Stromal cell of bone marrow (primary cell): ENCODE results near the gene ADRA2A.

ENCODE experiments used
- DNase-seq: peaks from one replicate; pipeline ENCODE4 v3.0.0-alpha.2; 2012; ENCODE audit warnings: low read depth

Gene ADRA2A

DNA sequence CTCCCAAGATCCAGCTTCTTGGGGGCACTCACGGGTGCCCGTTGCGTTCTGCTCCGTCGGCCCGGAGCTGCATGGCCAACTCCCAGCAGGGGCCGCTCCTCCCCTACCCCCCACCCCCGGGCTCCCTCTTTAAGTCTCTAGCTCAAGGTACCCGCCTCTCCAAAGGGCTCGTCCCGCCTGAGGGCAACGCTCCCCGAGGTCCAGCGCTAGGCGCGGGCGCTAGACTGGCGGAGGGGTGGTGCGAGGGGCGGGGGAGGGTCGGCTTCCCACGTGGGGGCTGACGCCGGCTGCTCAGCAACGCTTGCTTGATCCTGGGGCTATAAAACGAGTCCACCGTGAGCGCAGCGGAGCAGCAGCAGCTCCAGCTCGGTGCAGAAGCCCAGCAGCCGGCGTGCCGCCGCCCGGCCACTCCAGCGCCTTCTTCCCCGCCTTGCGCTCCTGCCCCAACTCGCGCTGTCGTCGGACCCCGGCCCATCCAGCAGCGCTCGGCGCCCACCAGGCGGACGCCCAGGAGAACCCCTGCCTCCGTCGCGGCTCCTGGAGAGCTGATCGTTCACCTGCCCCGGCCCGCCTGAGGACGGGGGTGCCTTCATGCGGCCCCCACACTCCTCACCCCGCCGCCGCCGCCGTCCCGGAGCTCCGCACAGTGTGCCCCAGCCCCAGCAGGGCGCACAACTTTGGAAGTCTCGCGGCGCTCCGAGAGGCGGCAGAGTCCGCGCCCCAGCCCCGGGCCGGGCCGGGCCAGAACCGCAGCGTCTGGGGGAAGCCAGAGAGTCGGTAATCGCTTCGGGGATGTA is at the start of gene ADRA2A:
ADRA2A (plus strand) TSS at position 348 of the 797 bp plus-strand sequence. CDS start 968 bp downstream, outside the sequence.
- no peak for DNase-seq

DNA sequence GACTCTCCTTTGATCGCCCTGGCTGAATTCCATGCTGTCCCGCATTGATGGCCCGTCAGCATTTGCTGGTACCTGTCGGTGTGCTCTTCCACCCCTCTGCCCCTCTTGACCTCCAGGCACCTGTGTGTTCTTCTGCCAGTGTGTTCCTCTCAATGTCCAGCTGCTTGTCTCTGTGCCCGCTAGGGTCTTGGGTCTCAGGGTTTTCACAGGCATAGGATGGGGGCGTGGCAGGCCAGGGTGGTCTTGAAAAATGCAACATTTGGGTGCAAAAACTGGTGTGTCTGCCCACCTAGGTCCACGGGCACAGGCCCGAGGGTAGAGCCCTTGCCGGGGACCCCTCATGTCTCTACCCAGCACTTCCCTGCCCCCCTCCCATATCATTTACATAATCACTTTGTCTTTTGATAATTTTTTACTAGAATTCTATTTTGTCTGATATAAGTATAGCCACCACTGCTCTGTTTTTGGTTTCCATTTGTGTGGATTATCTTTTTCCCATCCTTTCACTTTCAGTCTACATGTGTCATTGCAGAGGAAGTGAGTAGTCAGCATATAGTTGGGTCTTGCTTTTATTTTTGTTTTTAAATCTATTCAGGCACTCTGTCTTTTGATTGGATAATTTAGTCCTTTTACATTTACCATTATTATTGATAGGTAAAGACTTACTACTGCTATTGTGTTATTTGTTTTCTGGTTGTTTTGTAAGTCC is 46.6 kb upstream of the ADRA2A start:
- no peak for DNase-seq

DNA sequence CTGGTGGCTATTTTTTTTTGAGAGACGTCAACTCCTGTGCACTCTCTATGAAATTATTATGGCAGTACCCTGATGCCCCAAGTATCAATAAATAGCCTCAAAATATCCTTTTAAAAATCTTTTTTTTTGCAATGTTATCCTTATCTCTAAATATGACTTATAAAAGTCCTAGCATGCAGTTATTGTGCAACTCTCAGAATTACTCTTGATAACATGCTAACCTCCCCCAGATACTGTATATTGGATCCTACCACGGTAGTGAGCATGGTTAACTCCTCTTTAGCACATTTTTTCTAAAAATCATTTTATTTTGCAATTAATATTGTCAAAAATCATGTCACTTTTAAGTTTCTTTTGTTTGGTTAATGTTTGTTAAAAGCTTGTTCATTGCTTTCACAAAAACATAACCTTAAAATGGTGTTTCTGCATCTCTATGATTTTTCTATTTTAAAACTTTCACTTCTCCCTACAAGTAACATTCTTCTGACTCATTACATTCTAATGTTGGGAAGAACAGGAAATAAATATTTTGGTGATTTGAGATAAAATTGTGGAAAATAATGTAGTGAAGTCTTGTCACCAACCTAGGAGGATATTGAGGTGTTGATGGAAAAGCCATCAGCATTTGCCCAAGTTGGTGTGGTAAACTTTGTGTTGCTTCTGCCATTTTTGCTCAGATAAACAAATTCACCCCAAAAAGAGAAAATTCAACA is 42.1 kb upstream of the ADRA2A start:
- DNase-seq: no peak

DNA sequence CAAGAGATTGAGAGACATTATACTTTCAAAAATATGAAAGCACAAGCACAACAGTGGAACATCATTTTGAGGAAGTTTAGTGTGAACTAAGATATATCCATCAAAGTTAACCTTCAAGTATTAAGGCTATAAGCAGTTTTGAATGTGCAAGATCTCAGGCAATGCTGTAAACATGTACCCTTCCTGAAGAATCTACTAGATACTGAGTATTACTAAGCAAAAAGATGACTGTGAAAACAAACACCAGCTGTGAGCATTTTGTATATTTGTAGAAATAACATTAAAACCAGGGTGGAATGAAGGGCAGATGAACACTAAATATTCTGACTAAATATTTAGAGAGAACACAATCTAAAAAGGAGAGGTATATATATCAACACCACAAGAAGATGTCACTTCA is 41.3 kb upstream of the ADRA2A start:
- no peak for DNase-seq

DNA sequence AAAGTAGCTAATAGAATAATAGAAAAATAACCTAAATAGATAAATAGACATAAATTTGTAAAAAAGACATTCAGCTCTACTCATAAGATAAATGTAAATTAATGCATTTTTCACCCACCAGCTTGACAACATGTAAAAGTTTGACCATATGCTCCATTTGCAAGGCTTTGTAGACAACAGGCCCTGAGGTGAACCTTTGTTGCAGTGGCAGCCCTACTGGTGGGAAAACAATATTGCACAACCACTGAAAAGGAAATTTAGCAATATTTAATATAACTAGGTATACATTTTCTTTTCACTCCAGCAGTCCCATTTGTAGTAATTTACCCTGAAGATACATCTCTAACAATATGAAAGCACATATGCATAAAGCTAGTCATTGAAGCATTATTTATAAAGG is 39.0 kb upstream of the ADRA2A start:
- no peak for DNase-seq

DNA sequence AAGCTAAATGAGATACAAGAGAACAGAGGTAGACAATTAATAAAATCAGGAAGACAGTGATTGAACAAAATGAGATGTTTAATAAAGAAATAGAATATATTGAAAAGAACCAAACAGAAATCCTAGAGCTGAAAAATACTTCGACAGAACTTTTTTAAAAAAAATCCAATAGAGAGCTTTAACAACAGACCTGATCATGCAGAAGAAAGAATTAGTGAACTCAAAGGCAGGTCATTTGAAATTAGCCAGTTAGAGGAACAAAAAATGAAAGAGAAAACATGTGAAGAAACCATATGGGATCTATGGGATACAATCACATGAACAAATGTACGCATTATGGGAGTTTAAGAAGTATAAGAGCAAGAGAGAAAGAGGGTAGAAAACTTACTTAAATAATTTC is 37.3 kb upstream of the ADRA2A start:
- DNase-seq: no peak

DNA sequence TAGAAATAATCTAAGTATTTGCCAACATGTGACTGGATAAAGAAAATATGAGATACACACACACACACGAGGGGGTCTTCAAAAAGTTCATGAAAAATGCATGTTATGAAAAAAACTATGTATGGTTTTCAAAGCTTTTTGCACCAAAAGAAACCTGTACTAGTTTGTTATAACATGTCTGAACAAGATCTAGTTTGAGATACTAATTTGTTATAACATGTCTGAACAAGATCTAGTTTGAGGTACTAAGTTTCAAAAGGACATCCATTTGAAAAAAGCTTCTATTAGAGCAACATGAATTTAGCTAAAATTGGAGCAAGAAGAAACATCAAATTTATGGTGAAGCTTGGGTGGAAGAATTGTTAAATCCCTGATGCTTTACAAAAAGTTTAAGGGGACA is 19.8 kb upstream of the ADRA2A start:
- DNase-seq: no peak

DNA sequence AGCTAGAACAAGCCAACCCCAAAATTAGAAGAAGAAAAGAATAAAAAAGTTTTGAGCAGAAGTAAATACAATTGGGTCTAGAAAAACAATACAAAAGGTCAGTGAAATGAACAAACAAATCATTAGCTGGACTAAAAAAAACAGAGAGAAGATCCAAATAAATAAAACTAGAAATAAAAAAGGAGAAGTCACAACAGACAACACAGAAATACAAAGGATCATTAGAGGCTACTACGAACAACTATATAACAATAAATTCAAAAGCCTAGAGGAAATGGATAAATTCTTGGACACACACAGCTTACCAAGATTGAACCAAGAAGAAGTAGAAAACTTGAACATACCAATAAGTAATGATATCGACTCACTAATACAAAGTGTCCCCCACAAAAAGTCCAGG is 13.4 kb upstream of the ADRA2A start:
- no peak for DNase-seq

DNA sequence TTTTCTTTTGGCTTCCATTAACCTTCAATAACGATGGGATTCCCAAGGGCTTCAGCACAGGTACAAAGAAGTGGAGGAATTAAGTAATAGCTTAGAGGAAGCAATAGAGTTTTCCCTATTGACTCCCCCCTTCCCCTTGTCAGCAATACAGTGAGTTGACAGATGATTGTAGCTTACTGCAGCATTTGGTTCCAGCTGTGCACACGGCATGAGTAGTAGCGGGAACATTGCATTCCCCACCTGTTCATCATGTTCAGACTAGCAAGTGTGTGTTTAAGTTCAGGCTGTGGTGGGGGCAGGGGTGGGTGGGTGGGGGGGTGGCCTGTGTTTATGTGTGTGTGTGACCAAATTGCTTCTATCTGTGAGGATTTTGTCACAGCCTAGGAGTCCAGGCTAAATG is 4.6 kb upstream of the ADRA2A start:
- DNase-seq: no peak

DNA sequence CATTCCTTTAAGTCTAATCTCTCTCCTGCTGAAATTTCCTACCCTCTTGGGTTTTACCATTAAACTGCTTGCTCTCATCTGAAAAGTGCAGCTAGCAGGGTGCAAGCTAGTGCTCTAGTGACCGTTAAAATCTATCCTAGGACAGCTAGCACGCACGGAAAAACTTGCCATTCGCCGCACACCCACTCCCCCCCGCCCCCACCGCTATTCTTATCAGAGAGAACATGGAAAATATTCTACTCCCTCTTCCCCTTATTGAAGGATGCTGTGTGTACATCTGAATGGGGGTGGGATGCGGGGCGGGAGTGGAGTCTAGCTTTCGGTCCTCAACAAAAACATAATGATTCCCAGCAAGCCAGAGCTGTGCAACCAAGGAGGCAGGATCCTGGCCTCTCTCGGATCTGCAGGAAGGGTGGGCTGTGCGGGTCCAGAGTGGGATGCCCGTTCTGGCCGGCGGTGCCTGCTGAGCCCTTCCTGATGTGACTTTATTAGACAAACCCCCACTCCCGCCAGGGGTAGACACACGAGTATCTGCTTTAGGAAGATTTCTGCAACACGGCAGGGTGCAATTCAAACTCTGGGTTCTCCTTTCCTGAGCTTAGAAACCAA is 1.1 kb upstream of the ADRA2A start:
- no peak for DNase-seq

DNA sequence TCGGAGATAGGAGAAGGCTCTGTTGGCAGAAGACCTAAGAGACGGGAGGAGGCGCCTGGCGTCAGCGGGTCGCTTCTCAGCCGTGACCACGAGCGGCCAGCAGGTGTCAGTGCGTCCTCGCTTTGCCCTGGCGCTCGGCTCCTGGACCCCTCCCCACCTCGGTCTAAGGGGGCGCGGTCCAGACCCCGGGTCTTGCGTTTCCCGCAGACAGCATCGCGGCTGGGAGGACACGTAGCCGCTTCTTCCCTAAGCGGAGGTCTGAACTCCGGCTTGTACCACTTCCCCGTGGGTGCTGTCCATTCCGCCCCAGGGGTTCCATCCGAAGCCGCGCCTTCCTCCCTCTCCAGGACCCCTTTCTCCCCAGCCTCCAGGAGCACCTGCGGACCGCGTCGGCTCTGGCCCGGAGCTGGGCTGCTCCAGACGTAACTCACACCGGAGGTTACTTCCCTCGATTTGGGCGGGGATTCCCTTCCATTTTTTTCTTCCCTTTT is 593 bp upstream of the ADRA2A start:
- no peak for DNase-seq

DNA sequence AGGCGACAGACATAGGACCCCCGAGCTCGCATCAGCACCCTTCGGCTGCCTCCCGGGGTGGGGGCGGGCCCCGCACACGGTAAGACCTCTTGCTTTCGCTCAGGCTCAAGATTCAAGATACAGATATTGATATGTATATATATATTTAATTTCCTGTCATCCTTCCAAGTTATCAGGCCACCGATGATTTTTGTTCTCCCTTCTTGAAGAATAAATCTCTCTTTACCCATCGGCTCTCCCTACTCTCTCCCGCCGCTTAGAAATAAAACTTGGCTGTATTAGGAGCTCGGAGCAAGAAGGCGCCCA is 603 bp downstream of the ADRA2A start:
- DNase-seq: no peak

DNA sequence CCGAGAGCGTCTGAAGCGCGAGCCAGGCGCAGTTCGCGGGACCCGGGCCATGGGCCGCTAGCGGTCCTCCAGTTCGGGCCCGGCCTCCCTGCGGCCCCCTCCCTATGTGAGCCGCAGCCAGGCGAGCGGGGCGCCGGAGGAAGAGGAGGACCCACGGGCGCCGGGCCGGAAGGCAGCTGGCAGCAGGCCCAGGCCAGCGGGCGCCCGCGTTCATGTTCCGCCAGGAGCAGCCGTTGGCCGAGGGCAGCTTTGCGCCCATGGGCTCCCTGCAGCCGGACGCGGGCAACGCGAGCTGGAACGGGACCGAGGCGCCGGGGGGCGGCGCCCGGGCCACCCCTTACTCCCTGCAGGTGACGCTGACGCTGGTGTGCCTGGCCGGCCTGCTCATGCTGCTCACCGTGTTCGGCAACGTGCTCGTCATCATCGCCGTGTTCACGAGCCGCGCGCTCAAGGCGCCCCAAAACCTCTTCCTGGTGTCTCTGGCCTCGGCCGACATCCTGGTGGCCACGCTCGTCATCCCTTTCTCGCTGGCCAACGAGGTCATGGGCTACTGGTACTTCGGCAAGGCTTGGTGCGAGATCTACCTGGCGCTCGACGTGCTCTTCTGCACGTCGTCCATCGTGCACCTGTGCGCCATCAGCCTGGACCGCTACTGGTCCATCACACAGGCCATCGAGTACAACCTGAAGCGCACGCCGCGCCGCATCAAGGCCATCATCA is 1.1 kb downstream of the ADRA2A start:
- DNase-seq: no peak

DNA sequence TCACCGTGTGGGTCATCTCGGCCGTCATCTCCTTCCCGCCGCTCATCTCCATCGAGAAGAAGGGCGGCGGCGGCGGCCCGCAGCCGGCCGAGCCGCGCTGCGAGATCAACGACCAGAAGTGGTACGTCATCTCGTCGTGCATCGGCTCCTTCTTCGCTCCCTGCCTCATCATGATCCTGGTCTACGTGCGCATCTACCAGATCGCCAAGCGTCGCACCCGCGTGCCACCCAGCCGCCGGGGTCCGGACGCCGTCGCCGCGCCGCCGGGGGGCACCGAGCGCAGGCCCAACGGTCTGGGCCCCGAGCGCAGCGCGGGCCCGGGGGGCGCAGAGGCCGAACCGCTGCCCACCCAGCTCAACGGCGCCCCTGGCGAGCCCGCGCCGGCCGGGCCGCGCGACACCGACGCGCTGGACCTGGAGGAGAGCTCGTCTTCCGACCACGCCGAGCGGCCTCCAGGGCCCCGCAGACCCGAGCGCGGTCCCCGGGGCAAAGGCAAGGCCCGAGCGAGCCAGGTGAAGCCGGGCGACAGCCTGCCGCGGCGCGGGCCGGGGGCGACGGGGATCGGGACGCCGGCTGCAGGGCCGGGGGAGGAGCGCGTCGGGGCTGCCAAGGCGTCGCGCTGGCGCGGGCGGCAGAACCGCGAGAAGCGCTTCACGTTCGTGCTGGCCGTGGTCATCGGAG is 1.8 kb downstream of the ADRA2A start:
- DNase-seq: no peak

DNA sequence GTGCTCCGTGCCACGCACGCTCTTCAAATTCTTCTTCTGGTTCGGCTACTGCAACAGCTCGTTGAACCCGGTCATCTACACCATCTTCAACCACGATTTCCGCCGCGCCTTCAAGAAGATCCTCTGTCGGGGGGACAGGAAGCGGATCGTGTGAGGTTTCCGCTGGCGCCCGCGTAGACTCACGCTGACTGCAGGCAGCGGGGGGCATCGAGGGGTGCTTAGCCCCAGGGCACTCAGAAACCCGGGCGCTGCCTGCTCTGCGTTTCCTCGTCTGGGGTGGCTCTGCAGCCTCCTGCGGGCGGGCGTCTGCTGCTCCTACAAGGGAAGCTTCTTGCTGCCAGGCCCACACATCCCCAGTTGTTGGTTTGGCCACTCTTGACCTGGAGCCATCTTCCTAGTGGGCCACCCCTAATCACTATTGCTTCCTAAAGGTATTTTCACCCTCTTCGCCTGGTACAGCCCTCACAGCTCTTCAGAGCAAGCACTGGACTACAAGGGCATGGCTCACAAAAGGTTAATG is 2.5 kb downstream of the ADRA2A start:
- no peak for DNase-seq

DNA sequence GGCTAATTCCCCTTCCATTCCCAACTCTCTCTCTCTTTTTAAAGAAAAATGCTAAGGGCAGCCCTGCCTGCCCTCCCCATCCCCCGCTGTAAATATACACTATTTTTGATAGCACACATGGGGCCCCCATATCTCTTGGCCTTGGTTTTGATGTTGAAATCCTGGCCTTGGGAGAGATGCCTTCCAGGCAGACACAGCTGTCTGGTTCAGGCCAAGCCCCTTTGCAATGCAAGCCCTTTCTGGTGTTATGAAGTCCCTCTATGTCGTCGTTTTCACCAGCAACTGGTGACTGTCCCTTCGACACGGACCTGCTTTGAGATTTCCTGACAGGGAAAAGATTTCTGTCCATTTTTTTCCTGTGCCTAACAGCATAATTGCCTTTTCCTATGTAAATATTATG is 3.0 kb downstream of the ADRA2A start:
- no peak for DNase-seq

DNA sequence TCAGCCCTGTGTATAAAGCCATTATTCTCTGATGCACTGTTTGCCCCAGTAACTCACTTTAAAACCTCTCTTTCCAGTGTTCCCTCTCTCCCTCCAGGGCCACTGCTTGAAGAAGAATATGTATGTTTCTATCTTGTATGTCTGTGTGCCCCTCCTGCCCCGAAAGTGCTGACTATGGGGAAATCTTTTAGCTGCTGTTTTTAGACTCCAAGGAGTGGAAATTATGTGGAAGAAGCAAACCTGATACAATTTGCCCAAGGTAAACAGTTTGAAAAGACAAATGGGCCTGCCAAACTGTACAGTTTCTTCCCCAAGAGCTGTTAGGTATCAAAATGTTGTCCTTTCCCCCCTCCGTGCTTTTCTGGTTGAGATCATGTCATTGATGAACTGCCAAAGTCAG is 3.4 kb downstream of the ADRA2A start:
- DNase-seq: no peak

DNA sequence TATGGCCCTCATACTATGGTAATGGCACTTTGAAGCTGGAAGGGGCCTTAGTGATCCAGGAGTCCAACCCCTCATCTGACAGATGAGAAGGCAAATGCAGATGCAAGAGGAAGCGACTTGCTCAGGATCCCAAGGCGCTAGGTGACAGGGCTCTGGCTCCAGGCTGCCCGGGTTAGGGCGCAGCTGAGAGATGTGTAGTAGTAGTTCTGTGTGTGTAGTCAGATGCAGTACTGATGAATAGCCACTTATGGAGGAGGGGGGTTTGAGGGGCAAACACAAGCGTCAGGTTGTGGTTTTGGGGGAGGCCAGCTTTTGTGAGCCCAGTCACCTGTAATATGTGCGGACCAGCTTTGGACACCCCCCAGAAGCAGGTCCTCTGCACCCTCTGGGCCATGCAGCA is 4.8 kb downstream of the ADRA2A start:
- no peak for DNase-seq

DNA sequence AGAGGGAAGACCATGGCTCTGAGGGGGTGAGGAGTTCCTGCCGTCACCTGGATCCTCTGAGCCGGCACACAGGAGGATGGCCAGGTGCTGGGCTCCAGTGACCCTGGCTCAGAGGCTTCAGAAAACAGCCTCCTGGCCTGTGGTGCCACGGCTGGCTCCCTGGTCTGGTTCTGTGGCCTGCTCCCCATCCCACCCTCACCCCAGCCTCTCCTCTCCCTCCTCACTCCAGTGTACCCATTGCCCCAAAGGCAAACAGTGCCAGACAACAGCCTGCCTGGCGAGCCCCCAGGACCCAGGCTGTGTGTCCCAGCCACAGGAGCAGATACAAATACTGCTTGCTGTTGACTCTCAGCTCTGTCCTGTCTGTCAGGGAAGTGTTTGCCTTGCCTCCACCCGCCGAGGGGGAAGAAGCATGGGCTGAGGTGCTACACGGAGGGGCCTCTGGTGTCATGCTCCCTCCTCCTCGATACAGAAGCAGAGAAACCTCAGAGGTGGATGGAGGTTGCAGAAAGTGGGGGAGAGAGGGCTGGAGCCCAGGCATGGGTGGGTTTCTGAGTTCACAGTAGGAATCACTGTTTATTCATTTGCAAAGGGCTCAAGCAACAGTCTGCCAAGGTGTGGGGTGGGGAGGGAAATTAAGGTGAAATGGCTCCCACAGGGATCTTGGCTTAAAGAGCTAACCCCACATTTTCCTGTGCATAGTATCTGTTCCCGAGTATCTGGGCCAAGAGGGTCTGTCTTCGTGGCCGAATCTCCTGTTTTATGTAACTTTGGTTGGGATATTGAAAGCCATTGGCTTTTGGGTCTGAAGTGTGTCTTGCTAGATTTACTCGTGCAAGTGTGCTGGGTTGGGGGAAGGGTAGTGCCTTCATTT is 5.5 kb downstream of the ADRA2A start:
- DNase-seq: no peak
